HG02938 (cell line): ENCODE data around the gene RBM11.
A peak's percentile ranks its signal among the peaks of the same experiment; 100 is the strongest.
"Not testable (repeated sequence)": the region's sequence is repeated elsewhere in the genome, so short reads cannot be mapped to it uniquely, and the experiment has no call there.

ENCODE experiments used
- ATAC-seq: cut with Tn5 transposase; IDR thresholded peaks from one replicate; pipeline ENCODE4 v1.9.1; 2021; ENCODE audit warnings: mild to moderate bottlenecking, moderate library complexity; ENCODE audit not compliant: unreplicated experiment

RBM11 gene, protein sequence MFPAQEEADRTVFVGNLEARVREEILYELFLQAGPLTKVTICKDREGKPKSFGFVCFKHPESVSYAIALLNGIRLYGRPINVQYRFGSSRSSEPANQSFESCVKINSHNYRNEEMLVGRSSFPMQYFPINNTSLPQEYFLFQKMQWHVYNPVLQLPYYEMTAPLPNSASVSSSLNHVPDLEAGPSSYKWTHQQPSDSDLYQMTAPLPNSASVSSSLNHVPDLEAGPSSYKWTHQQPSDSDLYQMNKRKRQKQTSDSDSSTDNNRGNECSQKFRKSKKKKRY

DNA sequence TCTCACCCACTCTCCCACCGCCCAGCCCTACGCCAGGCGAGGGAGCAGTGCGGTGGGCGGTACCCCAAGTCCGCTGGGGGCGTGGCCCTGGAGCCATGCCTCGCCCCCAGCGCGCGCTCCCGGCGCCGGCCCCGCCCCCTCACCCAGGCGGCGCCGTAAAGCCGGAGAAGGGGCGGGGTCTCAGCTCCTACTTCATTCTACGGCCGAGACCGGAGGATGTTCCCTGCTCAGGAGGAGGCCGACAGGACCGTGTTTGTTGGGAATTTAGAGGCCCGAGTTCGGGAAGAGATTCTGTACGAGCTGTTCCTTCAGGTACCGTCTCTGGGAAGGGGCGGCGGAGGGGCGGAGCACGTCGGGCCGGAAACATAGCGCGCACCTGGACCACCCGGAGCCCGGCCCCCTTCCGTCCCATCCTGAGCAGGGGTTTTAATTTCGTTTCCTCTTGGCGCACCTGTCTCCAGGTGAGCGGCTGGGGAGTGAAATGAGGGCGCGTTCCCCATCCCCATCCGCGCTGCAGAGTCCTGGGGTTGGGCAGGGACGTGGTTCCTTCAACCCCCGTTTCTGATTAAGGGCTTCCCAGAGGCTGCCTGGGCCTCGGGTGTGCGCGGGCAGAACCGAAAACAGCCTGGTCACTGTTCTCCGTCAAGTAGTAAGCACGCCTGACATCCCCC is at the start of gene RBM11:
RBM11 (plus strand) TSS at position 187 of the 671 bp plus-strand sequence; CDS start at position 217, 30 bp downstream.
- peak; percentile 83 for ATAC-seq

DNA sequence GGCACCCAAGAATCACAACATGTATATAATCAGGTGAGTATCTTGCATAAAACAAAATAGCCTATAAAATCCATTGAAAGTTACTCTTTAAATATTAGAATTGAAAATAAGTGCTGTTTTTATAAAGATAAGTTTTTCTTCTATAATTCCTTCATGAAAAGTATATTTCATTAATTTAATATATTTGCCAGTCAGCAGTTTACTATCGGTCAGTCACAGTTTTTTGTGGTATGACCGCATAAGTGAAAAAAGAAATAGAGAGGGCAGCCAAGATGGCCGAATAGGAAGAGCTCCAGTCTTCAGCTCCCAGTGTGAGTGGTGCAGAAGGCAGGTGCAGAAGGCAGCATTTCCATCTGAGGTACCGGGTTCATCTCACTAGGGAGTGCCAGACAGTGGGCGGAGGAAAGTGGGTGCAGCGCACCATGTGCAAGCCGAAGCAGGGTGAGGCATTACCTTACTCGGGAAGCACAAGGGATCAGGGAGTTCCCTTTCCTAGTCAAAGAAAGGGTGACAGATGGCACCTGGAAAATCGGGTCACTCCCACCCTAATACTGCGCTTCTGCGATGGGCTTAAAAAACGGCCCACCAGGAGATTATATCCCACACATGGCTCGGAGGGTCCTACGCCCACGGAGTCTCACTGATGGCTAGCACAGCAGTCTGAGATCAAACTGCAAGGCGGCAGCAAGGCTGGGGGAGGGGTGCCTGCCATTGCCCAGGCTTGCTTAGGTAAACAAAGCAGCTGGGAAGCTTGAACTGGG is 49.3 kb upstream of the RBM11 start:
- not testable (repeated sequence) for ATAC-seq

GRCh38 chr21:14206222-14206621 is 9.7 kb upstream of the RBM11 start:
- ATAC-seq: no peak

DNA sequence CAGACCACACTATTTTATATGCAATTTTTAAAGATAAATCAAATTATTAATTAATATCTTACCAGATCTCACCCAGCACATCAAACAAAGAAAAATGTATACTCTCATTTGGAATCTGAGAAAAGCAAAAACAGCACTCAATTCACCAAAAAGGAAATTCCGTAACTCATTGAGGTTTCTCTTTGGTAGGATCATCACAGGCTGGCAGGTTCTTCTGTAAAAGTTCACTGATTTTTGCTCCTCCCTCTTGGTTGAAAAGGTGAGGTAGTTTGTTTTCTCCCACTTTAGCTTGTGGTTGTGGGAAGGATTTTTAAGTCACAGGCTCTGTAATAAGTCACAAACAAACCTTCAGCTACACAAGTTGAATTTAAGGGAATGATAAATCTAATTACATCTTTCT is 5.2 kb upstream of the RBM11 start, which contains the start of gene LIPI:
LIPI (minus strand) TSS at position 218 of the 400 bp plus-strand sequence; CDS start at position 108, 110 bp downstream.
- no peak for ATAC-seq

DNA sequence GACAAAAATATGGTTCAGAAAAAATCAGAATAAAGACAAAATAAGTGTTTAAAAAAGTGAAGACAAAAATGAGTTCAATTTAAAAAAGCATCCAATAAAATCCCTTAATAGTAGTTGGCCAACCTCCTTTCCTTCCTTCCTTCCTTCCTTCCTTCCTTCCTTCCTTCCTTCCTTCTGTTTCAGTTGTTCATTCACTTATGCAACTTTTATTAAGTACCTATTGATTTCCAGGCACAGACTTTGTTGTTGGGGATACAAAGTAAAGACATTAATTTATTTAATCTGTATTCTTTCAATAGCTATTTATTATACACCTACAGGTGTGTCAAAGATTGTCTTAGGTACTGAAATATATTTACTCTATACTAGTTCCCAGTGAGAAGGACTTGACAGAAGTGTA is 2.8 kb upstream of the RBM11 start:
- ATAC-seq: no peak

DNA sequence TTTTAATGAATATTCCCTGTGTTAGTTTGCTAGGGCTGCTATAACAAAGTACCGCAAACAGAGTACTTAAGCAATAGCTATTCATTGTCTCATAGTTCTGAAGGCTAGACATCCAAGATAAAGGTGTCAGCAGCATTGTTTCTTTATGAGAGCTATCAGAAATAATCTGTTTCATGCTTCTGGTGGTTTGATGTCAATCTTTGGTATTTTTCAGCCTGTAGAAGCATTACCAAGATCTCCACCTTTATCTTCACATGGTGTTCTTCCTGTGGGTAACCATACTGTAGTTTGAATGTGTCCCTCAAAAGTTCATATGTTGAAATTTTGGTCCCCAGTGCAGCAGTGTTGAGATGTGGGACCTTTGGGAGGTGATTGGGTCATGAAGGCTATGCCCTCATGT is 7.4 kb downstream of the RBM11 start:
- no peak for ATAC-seq

DNA sequence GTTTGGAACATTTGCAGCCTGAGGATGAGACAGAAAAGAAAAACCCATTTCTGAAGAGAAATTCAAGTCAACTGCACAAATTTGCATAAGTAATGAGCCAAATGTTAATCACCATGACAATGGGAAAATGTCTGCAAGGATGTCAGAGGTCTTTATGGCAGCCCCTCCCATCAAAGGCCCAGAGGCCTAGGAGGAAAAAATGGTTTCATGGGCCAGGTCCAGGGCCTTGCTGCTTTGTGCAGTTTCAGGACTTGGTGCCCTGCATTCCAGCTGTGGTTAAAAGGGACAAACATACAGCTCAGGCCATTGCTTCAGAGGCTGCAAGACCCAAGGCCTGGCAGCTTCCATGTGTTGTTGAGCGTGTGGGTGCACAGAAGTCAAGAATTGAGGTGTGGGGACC is 13.4 kb downstream of the RBM11 start:
- no peak for ATAC-seq

GRCh38 chr21:14235101-14235500 is 19.1 kb downstream of the RBM11 start:
- ATAC-seq: no peak

DNA sequence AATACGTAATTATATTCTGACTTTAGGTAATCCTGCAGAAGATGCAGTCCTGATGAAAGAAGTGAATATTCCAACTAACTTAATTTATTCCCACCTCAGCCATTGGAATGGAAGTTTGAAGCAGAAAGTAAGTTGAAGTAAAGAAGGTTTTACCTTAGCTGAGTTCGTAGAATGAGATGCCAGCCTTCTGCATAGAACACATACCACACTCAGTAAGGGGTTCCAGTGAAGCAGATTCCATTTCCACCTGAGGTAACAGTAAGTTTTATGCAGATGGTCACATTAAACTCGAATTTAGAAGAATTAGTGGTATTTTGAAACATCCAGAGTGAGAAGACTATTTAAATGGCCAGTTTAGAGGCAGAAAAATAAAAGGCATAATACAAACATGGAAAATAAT is 20.2 kb downstream of the RBM11 start:
- ATAC-seq: no peak

GRCh38 chr21:14239281-14239680 is 23.3 kb downstream of the RBM11 start:
- no peak for ATAC-seq

- ATAC-seq: no peak
These were observed 25.3 kb downstream of the RBM11 start for GRCh38 chr21:14241297-14241696.

DNA sequence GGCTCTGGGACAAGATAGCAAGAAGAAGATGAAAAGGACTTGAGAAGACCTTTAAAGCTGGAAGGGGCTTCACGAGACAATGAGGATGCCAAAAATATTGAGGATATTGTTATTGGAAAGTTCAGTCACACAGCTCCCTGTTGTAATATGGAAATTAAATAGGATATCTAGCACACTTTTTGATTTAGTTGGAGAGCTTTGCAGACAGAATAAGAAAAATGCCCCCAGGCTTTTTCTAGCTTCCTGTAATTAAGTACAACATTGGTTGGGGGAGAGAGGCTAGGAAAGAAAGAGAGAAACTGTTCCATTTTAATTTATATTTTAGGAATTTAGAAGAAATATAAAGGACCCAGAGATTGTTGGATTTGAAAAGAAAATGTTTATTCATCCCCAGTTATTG is 27.5 kb downstream of the RBM11 start:
- no peak for ATAC-seq

GRCh38 chr21:14243874-14244273 is 27.9 kb downstream of the RBM11 start:
- no peak for ATAC-seq

DNA sequence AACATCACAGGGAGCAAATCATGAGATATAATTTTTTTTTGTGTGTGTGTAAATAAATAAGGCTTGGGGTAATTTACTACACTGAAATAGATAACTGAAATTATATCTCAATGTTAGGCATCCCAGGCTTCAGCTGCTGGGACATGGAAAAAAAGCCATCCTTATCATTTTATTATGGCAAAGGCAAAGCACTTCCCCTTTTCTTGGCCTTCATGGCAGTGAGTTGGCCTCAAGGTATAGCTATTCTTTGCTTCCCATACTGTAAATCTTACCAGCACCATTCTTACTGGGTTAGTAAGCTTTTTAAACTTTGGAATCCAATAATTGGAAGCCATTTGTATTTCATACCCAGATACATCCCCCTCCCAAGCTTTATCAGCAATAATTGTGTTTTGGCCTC is 29.0 kb downstream of the RBM11 start:
- no peak for ATAC-seq

DNA sequence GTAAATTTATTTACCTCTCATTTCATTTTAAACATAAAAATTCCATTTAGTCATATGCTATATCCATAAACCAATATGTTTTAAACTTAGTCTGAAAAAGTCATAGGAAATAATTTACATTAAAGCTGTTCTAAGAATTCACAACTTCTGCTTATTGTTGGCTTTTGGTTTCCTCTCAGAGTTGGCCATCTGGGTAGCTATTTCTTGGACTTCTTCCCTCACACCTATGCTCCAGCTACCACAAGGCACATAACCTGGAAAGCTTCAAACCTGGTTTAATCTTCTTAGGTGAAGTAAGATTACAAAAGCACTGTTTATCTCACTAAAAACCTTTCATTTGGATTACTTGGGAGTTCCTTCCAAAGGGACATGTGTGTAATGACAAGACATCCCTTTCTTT is 29.8 kb downstream of the RBM11 start:
- no peak for ATAC-seq

DNA sequence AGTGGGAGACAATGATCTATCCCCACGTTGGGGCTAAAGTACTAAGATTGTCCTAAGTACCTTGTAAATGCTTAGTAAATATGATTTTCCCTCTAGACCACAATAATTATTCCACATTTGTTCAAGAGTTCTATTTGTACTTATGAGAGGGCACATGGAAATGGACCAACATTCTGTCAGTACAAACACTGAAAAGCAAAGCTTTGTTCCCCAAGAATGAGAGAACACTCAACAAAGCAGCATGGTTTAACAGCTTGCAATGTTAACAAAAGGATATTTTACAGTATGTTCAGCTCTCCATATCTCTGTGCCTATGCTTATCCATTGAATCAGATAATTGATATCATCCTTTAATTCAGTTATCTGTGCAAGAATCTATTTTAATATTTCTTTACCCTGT is 35.4 kb downstream of the RBM11 start:
- ATAC-seq: no peak

DNA sequence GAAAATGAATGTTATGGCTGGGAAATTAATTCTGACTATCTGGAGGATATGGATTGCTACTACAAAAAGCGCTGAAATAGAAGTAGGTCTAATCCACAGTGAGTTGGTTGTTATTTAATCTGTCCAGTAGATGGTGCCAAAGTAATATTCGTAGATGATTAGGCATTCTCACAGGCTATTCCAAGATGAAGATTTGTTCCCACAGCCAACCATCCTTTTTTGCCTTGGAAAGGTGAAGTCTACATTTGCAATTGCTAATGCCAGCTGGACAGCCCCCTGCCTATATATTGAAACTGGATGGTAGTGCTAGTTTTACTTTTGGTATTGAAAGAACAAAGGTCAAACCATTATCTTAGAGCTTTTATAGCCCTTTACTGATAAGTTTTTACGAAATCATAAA is 43.8 kb downstream of the RBM11 start:
- no peak for ATAC-seq

DNA sequence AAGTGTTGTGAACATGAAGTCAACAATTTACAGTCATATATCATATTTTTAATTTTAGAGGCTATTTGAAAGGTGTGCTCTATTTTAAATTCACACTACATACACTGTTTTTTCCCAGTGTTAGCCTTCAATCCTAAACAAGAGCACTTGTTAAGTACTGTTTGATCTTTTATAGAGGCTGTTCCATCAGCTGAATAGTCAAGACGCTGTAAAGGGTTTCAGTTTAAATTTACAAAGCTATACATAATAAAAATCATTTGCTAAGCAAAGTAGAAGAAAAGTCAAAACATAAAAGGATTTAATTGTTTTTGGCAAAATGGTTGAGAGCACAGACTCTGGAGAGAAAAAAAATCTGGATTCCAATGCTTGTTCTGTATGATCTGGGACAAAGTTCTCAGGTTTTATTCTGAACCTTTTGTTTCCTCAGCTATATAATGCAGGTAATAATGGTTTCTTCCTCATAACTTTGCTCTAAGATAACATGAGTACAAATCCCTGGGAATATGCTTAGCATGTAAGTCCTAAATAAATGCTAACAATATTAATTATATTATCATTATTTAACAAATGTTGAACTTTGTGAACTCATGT is 44.3 kb downstream of the RBM11 start:
- no peak for ATAC-seq

- no peak for ATAC-seq
These were observed 46.1 kb downstream of the RBM11 start for GRCh38 chr21:14262039-14262438.

- ATAC-seq: no peak
These were observed 47.9 kb downstream of the RBM11 start for GRCh38 chr21:14263879-14264278.

DNA sequence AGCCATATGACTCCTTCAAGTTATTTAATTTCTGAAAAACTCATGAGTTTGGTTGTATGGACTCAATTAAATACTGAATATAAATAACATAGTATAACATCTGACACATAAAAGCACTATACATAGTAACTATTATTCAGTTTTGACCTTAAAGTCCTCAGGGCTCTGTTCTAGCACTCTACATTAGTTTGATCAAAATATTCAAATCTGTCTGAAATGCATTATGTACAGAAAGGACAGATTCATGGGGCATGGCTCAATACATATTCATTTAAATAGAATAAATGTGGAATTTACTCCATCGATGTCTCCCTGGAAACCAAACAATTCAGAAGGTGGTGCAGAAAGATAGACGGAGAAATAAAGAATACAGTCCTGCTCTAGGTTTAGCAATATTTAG is 49.1 kb downstream of the RBM11 start:
- ATAC-seq: no peak
